A549 (cell line): ENCODE results near the gene SLC66A3. TPM values are rescaled to one million over a fixed set of nuclear protein-coding genes. Genes with fewer than 3 reads are reported as not detected.

Source experiments
- ATAC-seq, 2 experiments: fragments of 200-7000 bp in 1 of 2; fragments of >200 bp in 1 of 2; cut with Nextera tagmentation in 1 of 2; cut with Tn5 transposase in 1 of 2; 3 replicates each; pipeline versions ENCODE4 v1.8.0 to v1.9.1; 2018 to 2020; ENCODE audit warnings: mild to moderate bottlenecking in 1 of 2, moderate library complexity in 1 of 2
- CTCF ChIA-PET: fragments of 300-600 bp; sonication (Branson Sonifier 250); formaldehyde crosslinking; extraction: SDS; loops from one replicate; lab custom pipeline; 2021; ENCODE audit warnings: antibody characterized with exemption, inconsistent platforms; lab: Yijun Ruan, JAX
- POLR2A ChIA-PET: fragments of 350-600 bp; formaldehyde crosslinking; extraction: SDS; loops from one replicate; lab custom pipeline; 2021; ENCODE audit warnings: antibody characterized with exemption, inconsistent platforms; lab: Yijun Ruan, JAX
- DNase-seq, 2 experiments: peaks; one replicate each; pipeline versions ENCODE4 v3.0.0 to v3.0.0-alpha.2; 2011 to 2016; ENCODE audit warnings: low read depth in 1 of 2, low spot score in 1 of 2
- FAIRE-seq: peaks from 2 replicates; lab custom pipeline; 2011; peaks lifted over from hg19 to GRCh38; lab: Jason Lieb, UNC
- H3K27ac ChIP-seq, 2 experiments: fragments of >200 bp; sonication (Bioruptor Twin); formaldehyde crosslinking; 3 replicates each; pipeline ENCODE4 v1.5.1; 2016 to 2017
- H3K4me1 ChIP-seq: fragments of >200 bp; sonication (Bioruptor Twin); formaldehyde crosslinking; 3 replicates; pipeline ENCODE4 v1.6.1; 2016
- H3K4me2 ChIP-seq: fragments of >200 bp; sonication (Bioruptor Twin); formaldehyde crosslinking; 3 replicates; pipeline ENCODE4 v1.6.1; 2016
- H3K4me3 ChIP-seq: fragments of >200 bp; sonication (Bioruptor Twin); formaldehyde crosslinking; 3 replicates; pipeline ENCODE4 v1.5.1; 2016
- H3K9me3 ChIP-seq: fragments of >200 bp; sonication (Bioruptor Twin); formaldehyde crosslinking; 3 replicates; pipeline ENCODE4 v1.6.1; 2016
- ATOH8 ChIP-seq: fragments of 250-450 bp; sonication (Bioruptor Pico); IDR thresholded peaks from 2 replicates; pipeline ENCODE4 v1.5.0; 2020; ENCODE audit warnings: low read depth, mild to moderate bottlenecking, moderate library complexity
- BCL3 ChIP-seq: fragments of >200 bp; sonication (Bioruptor Twin); formaldehyde crosslinking; IDR thresholded peaks from 3 replicates; pipeline ENCODE4 v1.6.1; 2016
- E2F6 ChIP-seq: IDR thresholded peaks from 2 replicates; pipeline ENCODE4 v1.6.1; 2012; ENCODE audit warnings: low read depth, borderline replicate concordance
- ELK1 ChIP-seq: fragments of 150-350 bp; IDR thresholded peaks from 2 replicates; pipeline ENCODE4 v1.6.1; 2014; ENCODE audit warnings: low read depth, mild to moderate bottlenecking, low read length
- FOSB ChIP-seq: fragments of 250-450 bp; sonication (Bioruptor Pico); IDR thresholded peaks from 2 replicates; pipeline ENCODE4 v1.5.0; 2020; ENCODE audit warnings: mild to moderate bottlenecking, moderate library complexity
- FOSL2 ChIP-seq, 2 experiments: fragments of 450-650 bp in 1 of 2; fragments of >200 bp in 1 of 2; sonication (Bioruptor Twin) in 1 of 2; formaldehyde crosslinking; IDR thresholded peaks; 2 replicates each; pipeline versions ENCODE4 v1.5.0 to v1.6.1; 2016 to 2020; ENCODE audit warnings: mild to moderate bottlenecking in 1 of 2, moderate library complexity in 1 of 2
- HDAC2 ChIP-seq: fragments of 200-600 bp; sonication (generic); IDR thresholded peaks from 2 replicates; pipeline ENCODE4 v1.6.1; 2016
- JUN ChIP-seq, 2 experiments: fragments of >200 bp; sonication (Bioruptor Twin); formaldehyde crosslinking; IDR thresholded peaks; 2 replicates in 1 of 2; 3 replicates in 1 of 2; pipeline ENCODE4 v1.6.1; 2016 to 2017
- NFE2L2 ChIP-seq: fragments of 150-350 bp; conservative IDR thresholded peaks from 2 replicates; pipeline ENCODE4 v1.6.1; 2014; ENCODE audit warnings: low read length
- NPAS2 ChIP-seq: fragments of 250-450 bp; sonication (Bioruptor Pico); IDR thresholded peaks from 2 replicates; pipeline ENCODE4 v1.8.0; 2022; ENCODE audit warnings: mild to moderate bottlenecking, moderate library complexity, borderline replicate concordance
- PBX3 ChIP-seq: IDR thresholded peaks from 2 replicates; pipeline ENCODE4 v1.6.1; 2012
- RAD21 ChIP-seq, 2 experiments: fragments of >200 bp in 1 of 2; sonication (Bioruptor Twin) in 1 of 2; formaldehyde crosslinking in 1 of 2; IDR thresholded peaks in 1 of 2; conservative IDR thresholded peaks in 1 of 2; 2 replicates in 1 of 2; 3 replicates in 1 of 2; pipeline ENCODE4 v1.6.1; 2012 to 2018; ENCODE audit warnings: inconsistent platforms in 1 of 2
- RFX5 ChIP-seq: fragments of 450-650 bp; IDR thresholded peaks from 2 replicates; pipeline ENCODE4 v1.7.1; 2014; ENCODE audit warnings: antibody characterized with exemption, mild to moderate bottlenecking, moderate library complexity
- SREBF2 ChIP-seq: fragments of 450-650 bp; IDR thresholded peaks from 2 replicates; pipeline ENCODE4 v1.6.1; 2014; ENCODE audit warnings: mild to moderate bottlenecking, moderate library complexity
- USF2 ChIP-seq: fragments of 450-650 bp; IDR thresholded peaks from 2 replicates; pipeline ENCODE4 v1.6.1; 2014; ENCODE audit warnings: antibody characterized with exemption
- ZC3H11A ChIP-seq: fragments of 450-650 bp; IDR thresholded peaks from 2 replicates; pipeline ENCODE4 v1.6.1; 2014; ENCODE audit warnings: antibody characterized with exemption, mild to moderate bottlenecking
- WGBS: methylation state at CpG from one replicate; pipeline ENCODE4 v1.1.6; 2017; ENCODE audit errors: missing lambda C conversion rate; 5-methylcytosine and 5-hydroxymethylcytosine counted together
- polyA plus RNA-seq, 4 experiments: library from polyadenylated mRNA; depleted of rRNA in 3 of 4; stranded (reverse); fragments of >200 nt; fragmentation: RNase III in 1 of 4; extraction: RNeasy Plus Mini Kit Qiagen cat#74134 plus additional on column Dnase treatment in 1 of 4; gene quantifications; 2 replicates in 3 of 4; 3 replicates in 1 of 4; pipeline ENCODE4 v1.2.3, GENCODE V29; 2011 to 2017

The SLC66A3 gene
- polyA plus RNA-seq, 2 of the 4 experiments (the other 2 are of a cell fraction), result 24.9 to 69.8 TPM

GRCh38 chr2:11186145-11186544 lies 30.9 kb downstream of the SLC66A3 start:
- no peak overlapping the region for H3K4me3 ChIP-seq
- no peak for DNase-seq
- peaks cover 6% of the 10 kb centered on the region; the same call in 1 of the 3 replicates for H3K4me1 ChIP-seq
- TF ChIP-seq ATOH8 (CRISPR knock-in tag) (no peak), SREBF2 (no peak), HDAC2 (no peak), PBX3 (no peak), E2F6 (no peak), USF2 (no peak), RFX5 (no peak), ZC3H11A (no peak), BCL3 (no peak), FOSB (CRISPR knock-in tag) (no peak), NPAS2 (no peak), JUN (IDR thresholded peaks at IDR 0.05) (no peak), ELK1 (no peak)
- no peak for FAIRE-seq
- H3K9me3 ChIP-seq, result no peaks in the 10 kb centered on the region
- POLR2A ChIA-PET, result no interaction called here
- H3K4me2 ChIP-seq, result no peak overlapping the region
- 97% methylated on average over 6 of the region's 6 CpGs for WGBS
- CTCF ChIA-PET, result interaction anchor here (1.6 to 1.8 kb wide), 2 partner anchors 11 kb away, joined by 3 to 7 read pairs; no protein-coding TSS in a partner anchor
- no peak overlapping the region for H3K27ac ChIP-seq
- peak in 1 of 2 experiments; percentile 24; a peak in 1 of 6 replicates for ATAC-seq

- ChIA-PET CTCF (interaction anchor here (1.0 to 1.8 kb wide), 3 partner anchors 12 to 225 kb away, joined by 3 to 7 read pairs (median 5); a partner anchor contains a TSS), POLR2A (no interaction called here)
- 78% methylated on average over 7 of the region's 7 CpGs for WGBS
- Histone ChIP-seq H3K27ac (no peak overlapping the region), H3K4me1 (peaks cover 6% of the 10 kb centered on the region; the same call in 1 of the 3 replicates), H3K9me3 (no peaks in the 10 kb centered on the region), H3K4me2 (no peak overlapping the region), H3K4me3 (no peak overlapping the region)
- DNase-seq, result peak in 1 of 2 experiments; percentile 35
- ATAC-seq, result peak; percentile 56 to 65; a peak in 4 of 6 replicates
- TF ChIP-seq NFE2L2 (0 out of 2 replicates have a peak, but pooled peaks have one; percentile 1), RAD21 (conservative IDR thresholded peaks at IDR 0.05 in 1 of 2, IDR thresholded peaks at IDR 0.05 in 1 of 2) (no peak), FOSL2 (IDR thresholded peaks at IDR 0.05) (no peak), FOSL2 (CRISPR knock-in tag; IDR thresholded peaks at IDR 0.05) (peak; percentile 55; the same call in 1 of the 2 replicates)
- no peak for FAIRE-seq
Measured at GRCh38 chr2:11187083-11187619, 31.9 kb downstream of the SLC66A3 start.
